Measurements from ENCODE around the gene TLE3. TPM values are rescaled to one million over a fixed set of nuclear protein-coding genes. Genes with fewer than 3 reads are reported as not detected.

Gene TLE3
- total and polyA plus RNA-seq, 2 of the 13 experiments (the other 11 are each of a cell fraction or from before 2014, with no cell fraction given) = 11.9 to 13.8 TPM

GRCh38 chr15:70084461-70084860, 13.3 kb downstream of the TLE3 start (continued):
- TF ChIP-seq MNT (IDR thresholded peaks at IDR 0.05) = no peak

GRCh38 chr15:70083946-70084345, 13.8 kb downstream of the TLE3 start:
- FAIRE-seq (no peak), DNase-seq (ENCODE audit: low spot score) (no peak), ATAC-seq (no peak)
- Histone ChIP-seq H3K9me3 (ENCODE audit: low read length) (no peaks in the 10 kb centered on the region), H3K79me2 (ENCODE audit: insufficient read depth, low read length) (peaks cover 16% of the 10 kb centered on the region), H3K27me3 (ENCODE audit: control insufficient read depth in 1 of 2, insufficient read depth in 2 of 2, low read length in 2 of 2) (no peaks in the 10 kb centered on the region), H3K4me2 (ENCODE audit: low read depth, low read length) (no peak overlapping the region), H4K20me1 (ENCODE audit: insufficient read depth, low read length) (peaks cover 64% of the 10 kb centered on the region), H3K27ac (ENCODE audit: extremely low read length, insufficient read depth, low read length) (no peak overlapping the region), H3K4me1 (ENCODE audit: insufficient read depth, low read length) (peaks cover 24% of the 10 kb centered on the region), H3K36me3 (replicated peaks in 1 of 2; ENCODE audit: control insufficient read depth in 1 of 2, insufficient read depth in 2 of 2, low read length in 2 of 2) (peaks cover 25 to 71% of the 10 kb centered on the region in 2 experiments; a peak in 4 of 5 replicates), H3K9ac (ENCODE audit: insufficient read depth, low read depth, low read length) (no peak overlapping the region), H3K4me3 (replicated peaks in 1 of 3; ENCODE audit: insufficient read depth in 1 of 3, low read depth in 2 of 3, low read length in 3 of 3) (no peak overlapping the region), H2AFZ (ENCODE audit: low read length) (no peak overlapping the region)
- in situ Hi-C loops (cut with HindIII; ENCODE audit: extremely low pct_ligation_motif_present, low pct_unique_long_range_greater_than_20kb) (loop anchor here (25.0 kb wide), 1 partner anchor 622 kb away; the partner anchor contains the start of gene RPLP1), intact Hi-C loops (cut with micrococcal nuclease; ENCODE audit: unreplicated experiment) (no loop called here)
- TF ChIP-seq LRRFIP1 (CRISPR knock-in tag; conservative IDR thresholded peaks at IDR 0.05) (no peak), ZNF354B (CRISPR knock-in tag; IDR thresholded peaks at IDR 0.05) (no peak), ZUFSP (CRISPR knock-in tag; IDR thresholded peaks at IDR 0.05; ENCODE audit: borderline replicate concordance) (no peak), MTA1 (CRISPR knock-in tag; IDR thresholded peaks at IDR 0.05; ENCODE audit: borderline replicate concordance) (no peak), NFIB (CRISPR knock-in tag; IDR thresholded peaks at IDR 0.05; ENCODE audit: borderline replicate concordance) (no peak), ARID2 (CRISPR knock-in tag; IDR thresholded peaks at IDR 0.05; ENCODE audit: borderline replicate concordance) (no peak), TOPORS (CRISPR knock-in tag; IDR thresholded peaks at IDR 0.05) (no peak), PHB2 (IDR thresholded peaks at IDR 0.05; ENCODE audit: partially characterized antibody) (no peak), HNF4A (CRISPR knock-in tag; IDR thresholded peaks at IDR 0.05) (no peak), ZNF230 (CRISPR knock-in tag; IDR thresholded peaks at IDR 0.05) (no peak)
- WGBS (ENCODE audit: low lambda C conversion rate) = 97% methylated on average over 1 of the region's 1 CpG
- BruUV-seq (replicated peaks) = no TSS peak
- ChIA-PET POLR2A (no interaction called here), CTCF (ENCODE audit: low intra/inter-chr PET ratio, low total read pairs) (no interaction called here)
